ENCODE results near the gene ODF2L.

The ODF2L gene

GRCh38 chr1:86318436-86318835, 77.7 kb downstream of the ODF2L start:
- DNase-seq (ENCODE audit: low read depth in 2 of 2, low spot score in 1 of 2): no peak

GRCh38 chr1:86317926-86318325, 78.2 kb downstream of the ODF2L start:
- DNase-seq (ENCODE audit: low read depth in 2 of 2, low spot score in 1 of 2): no peak

GRCh38 chr1:86305731-86306130, 90.4 kb downstream of the ODF2L start:
- DNase-seq (ENCODE audit: low read depth in 2 of 2, low spot score in 1 of 2): no peak

- no peak for DNase-seq (ENCODE audit: low read depth in 2 of 2, low spot score in 1 of 2)
Observed at GRCh38 chr1:86303041-86303690, 93.0 kb downstream of the ODF2L start.
